ENCODE data around the gene FAM72D. TPM values are rescaled to one million over a fixed set of nuclear protein-coding genes. Genes with fewer than 3 reads are reported as not detected.
"Not testable (repeated sequence)": the region's sequence is repeated elsewhere in the genome, so short reads cannot be mapped to it uniquely, and the experiment has no call there.

FAM72D gene
- total and polyA plus RNA-seq, 2 of the 8 experiments (the other 6 are each of a cell fraction or from before 2014, with no cell fraction given) = 4.9 to 12.7 TPM

GRCh38 chr1:145063285-145063684, 32.5 kb upstream of the FAM72D start:
- H4K5ac ChIP-seq (ENCODE audit: insufficient read length, low read depth, low read length); H2AFZ ChIP-seq (ENCODE audit: low read length); H2BK5ac ChIP-seq (ENCODE audit: low read depth, low read length); H3K4me1 ChIP-seq (replicated peaks in 1 of 4; ENCODE audit: control insufficient read depth in 3 of 4, insufficient read depth in 4 of 4, low read length in 3 of 4); H3K4me2 ChIP-seq (ENCODE audit: insufficient read depth in 1 of 2, low read depth in 2 of 2, low read length in 2 of 2); H3K27me3 ChIP-seq (replicated peaks in 1 of 4; ENCODE audit: control insufficient read depth in 3 of 4, extremely low read depth in 1 of 4, insufficient read depth in 3 of 4, low read length in 3 of 4); FAIRE-seq; H3K18ac ChIP-seq (ENCODE audit: extremely low read depth, low read length); H3K4me3 ChIP-seq (ENCODE audit: extremely low read depth in 1 of 4, insufficient read depth in 2 of 4, low read depth in 3 of 4, low read length in 4 of 4); H4K8ac ChIP-seq (ENCODE audit: extremely low read depth, insufficient read depth, low read length); H3K23ac ChIP-seq (ENCODE audit: insufficient read length); H3K9me3 ChIP-seq (ENCODE audit: insufficient read depth in 2 of 2, low read depth in 1 of 2, low read length in 1 of 2); H3K79me2 ChIP-seq (ENCODE audit: control insufficient read depth in 1 of 2, insufficient read depth in 2 of 2, low read length in 2 of 2); H2BK20ac ChIP-seq (ENCODE audit: low read length); H3K27ac ChIP-seq (ENCODE audit: low read depth, low read length); DNase-seq (ENCODE audit: low read depth in 1 of 2, low spot score in 2 of 2); H2BK120ac ChIP-seq (replicated peaks; ENCODE audit: low read depth, low read length); H2BK12ac ChIP-seq (ENCODE audit: low read depth, low read length); H4K20me1 ChIP-seq (replicated peaks in 1 of 2; ENCODE audit: control insufficient read depth in 1 of 2, insufficient read depth in 2 of 2, low read length in 2 of 2); H2AK5ac ChIP-seq (ENCODE audit: low read depth, low read length); CTCF ChIA-PET (ENCODE audit: partially characterized antibody); POLR2A ChIA-PET (ENCODE audit: partially characterized antibody); H3K23me2 ChIP-seq (ENCODE audit: low read depth, low read length); H3K4ac ChIP-seq (replicated peaks; ENCODE audit: insufficient read length, low read depth, low read length); H3K79me1 ChIP-seq (ENCODE audit: low read depth, low read length); H3K9ac ChIP-seq (replicated peaks in 1 of 4; ENCODE audit: extremely low read depth in 1 of 4, low read depth in 3 of 4, low read length in 3 of 4); H3K14ac ChIP-seq (ENCODE audit: insufficient read length); H4K91ac ChIP-seq (replicated peaks; ENCODE audit: insufficient read length, low read length); H2BK15ac ChIP-seq (ENCODE audit: low read length); H3K36me3 ChIP-seq (ENCODE audit: control insufficient read depth in 2 of 4, insufficient read depth in 4 of 4, low read length in 3 of 4); H3K56ac ChIP-seq (replicated peaks; ENCODE audit: insufficient read length, low read depth, low read length): not testable (repeated sequence)
- WGBS, 2 experiments (ENCODE audit: extremely low coverage in 1 of 2, insufficient coverage in 1 of 2, insufficient read length in 1 of 2, insufficient replicate concordance in 2 of 2, low coverage in 1 of 2, low lambda C conversion rate in 2 of 2, missing lambda C conversion rate in 1 of 2) = 80% methylated on average over 1 of the region's 2 CpGs; no CpG with 5 or more reads in 1 of the 2 experiments

GRCh38 chr1:145063941-145064648, 31.7 kb upstream of the FAM72D start:
- no CpG with 5 or more reads among the region's 2 CpGs for WGBS, 2 experiments (ENCODE audit: extremely low coverage in 1 of 2, insufficient coverage in 1 of 2, insufficient read length in 1 of 2, insufficient replicate concordance in 2 of 2, low coverage in 1 of 2, low lambda C conversion rate in 2 of 2, missing lambda C conversion rate in 1 of 2)
- CTCF ChIA-PET (ENCODE audit: partially characterized antibody) = not testable (repeated sequence)

More at GRCh38 chr1:145063941-145064648, 31.7 kb upstream of the FAM72D start:
- H3K36me3 ChIP-seq (ENCODE audit: control insufficient read depth in 2 of 4, insufficient read depth in 4 of 4, low read length in 3 of 4); H3K4me1 ChIP-seq (replicated peaks in 1 of 4; ENCODE audit: control insufficient read depth in 3 of 4, insufficient read depth in 4 of 4, low read length in 3 of 4); H2BK20ac ChIP-seq (ENCODE audit: low read length); H3K23ac ChIP-seq (ENCODE audit: insufficient read length); H3K23me2 ChIP-seq (ENCODE audit: low read depth, low read length); H3K4me2 ChIP-seq (ENCODE audit: insufficient read depth in 1 of 2, low read depth in 2 of 2, low read length in 2 of 2); POLR2A ChIA-PET (ENCODE audit: partially characterized antibody); H3K4ac ChIP-seq (replicated peaks; ENCODE audit: insufficient read length, low read depth, low read length); H2BK15ac ChIP-seq (ENCODE audit: low read length); H2AK5ac ChIP-seq (ENCODE audit: low read depth, low read length); H4K5ac ChIP-seq (ENCODE audit: insufficient read length, low read depth, low read length); H3K79me1 ChIP-seq (ENCODE audit: low read depth, low read length); H4K20me1 ChIP-seq (replicated peaks in 1 of 2; ENCODE audit: control insufficient read depth in 1 of 2, insufficient read depth in 2 of 2, low read length in 2 of 2); H3K18ac ChIP-seq (ENCODE audit: extremely low read depth, low read length); H3K14ac ChIP-seq (ENCODE audit: insufficient read length); H3K4me3 ChIP-seq (ENCODE audit: extremely low read depth in 1 of 4, insufficient read depth in 2 of 4, low read depth in 3 of 4, low read length in 4 of 4); H3K27me3 ChIP-seq (replicated peaks in 1 of 4; ENCODE audit: control insufficient read depth in 3 of 4, extremely low read depth in 1 of 4, insufficient read depth in 3 of 4, low read length in 3 of 4); H3K9me3 ChIP-seq (ENCODE audit: insufficient read depth in 2 of 2, low read depth in 1 of 2, low read length in 1 of 2); H3K27ac ChIP-seq (ENCODE audit: low read depth, low read length); H3K9ac ChIP-seq (replicated peaks in 1 of 4; ENCODE audit: extremely low read depth in 1 of 4, low read depth in 3 of 4, low read length in 3 of 4); H3K56ac ChIP-seq (replicated peaks; ENCODE audit: insufficient read length, low read depth, low read length); H2BK120ac ChIP-seq (replicated peaks; ENCODE audit: low read depth, low read length); FAIRE-seq; H3K79me2 ChIP-seq (ENCODE audit: control insufficient read depth in 1 of 2, insufficient read depth in 2 of 2, low read length in 2 of 2); H4K8ac ChIP-seq (ENCODE audit: extremely low read depth, insufficient read depth, low read length); H2BK5ac ChIP-seq (ENCODE audit: low read depth, low read length); DNase-seq (ENCODE audit: low read depth in 1 of 2, low spot score in 2 of 2); H2AFZ ChIP-seq (ENCODE audit: low read length); H2BK12ac ChIP-seq (ENCODE audit: low read depth, low read length); H4K91ac ChIP-seq (replicated peaks; ENCODE audit: insufficient read length, low read length): not testable (repeated sequence)
